NB4 (cell line): Measurements from ENCODE around the gene EMC10.

Experiments used
- DNase-seq: peaks from one replicate; pipeline ENCODE4 v3.0.0; 2010; ENCODE audit warnings: low read depth
- H3K4me3 ChIP-seq: one replicate; pipeline ENCODE4 v1.5.1; 2011; ENCODE audit warnings: mild to moderate bottlenecking, low read depth, low read length, moderate library complexity
- MYC ChIP-seq: IDR thresholded peaks from 2 replicates; pipeline ENCODE4 v1.6.1; 2011; ENCODE audit warnings: low read depth, low read length
- POLR2A ChIP-seq: IDR thresholded peaks from 2 replicates; pipeline ENCODE4 v1.6.1; 2011; ENCODE audit warnings: mild to moderate bottlenecking; ENCODE audit not compliant: insufficient read length; ENCODE audit errors: extremely low read depth
- TF ChIP-seq, protein P1 (sequence below): IDR thresholded peaks from one replicate; pipeline ENCODE4 v1.5.1; 2012; ENCODE audit warnings: low read depth, low read length
- TF ChIP-seq, protein P2 (sequence below): IDR thresholded peaks from 2 replicates; pipeline ENCODE4 v1.6.1; 2011; ENCODE audit warnings: low read depth, low read length

Gene EMC10

DNA sequence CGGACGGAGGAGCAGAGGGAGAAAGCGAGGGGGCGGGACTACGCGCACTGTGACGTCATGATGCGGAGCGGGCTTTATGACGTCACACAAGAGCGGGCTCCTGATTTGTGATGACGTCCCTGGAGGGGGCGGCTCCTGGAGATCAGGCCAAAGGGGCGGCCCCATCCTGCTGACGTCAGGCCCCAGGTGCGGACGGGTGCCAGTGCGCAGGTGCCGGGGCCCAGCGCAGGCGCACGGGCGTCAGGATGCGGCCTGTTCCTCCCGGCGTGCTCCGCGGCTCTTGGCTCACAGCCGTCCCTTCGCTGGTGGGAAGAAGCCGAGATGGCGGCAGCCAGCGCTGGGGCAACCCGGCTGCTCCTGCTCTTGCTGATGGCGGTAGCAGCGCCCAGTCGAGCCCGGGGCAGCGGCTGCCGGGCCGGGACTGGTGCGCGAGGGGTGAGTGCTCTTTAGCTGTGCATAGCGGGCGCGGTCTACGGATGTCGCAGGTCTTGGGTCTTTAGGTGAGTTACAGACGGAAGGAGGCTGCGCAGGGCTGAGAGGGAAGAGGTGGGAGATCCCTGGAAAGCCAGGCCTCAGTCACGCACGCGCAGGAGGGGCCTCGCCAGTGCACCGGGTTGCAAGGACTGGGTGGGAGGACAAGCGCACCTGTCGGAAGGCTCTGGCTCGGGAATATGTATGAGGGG is at the start of gene EMC10, which contains the start of gene GARIN5A:
EMC10 (plus strand) TSS at position 284 of the 683 bp plus-strand sequence; CDS start at position 322, 38 bp downstream.
GARIN5A (minus strand) TSS at position 625 of the 683 bp plus-strand sequence; CDS start at position 165, 460 bp downstream.
- peak within 1 kb of the TSS; percentile 44 for H3K4me3 ChIP-seq
- TF ChIP-seq, protein P1, sequence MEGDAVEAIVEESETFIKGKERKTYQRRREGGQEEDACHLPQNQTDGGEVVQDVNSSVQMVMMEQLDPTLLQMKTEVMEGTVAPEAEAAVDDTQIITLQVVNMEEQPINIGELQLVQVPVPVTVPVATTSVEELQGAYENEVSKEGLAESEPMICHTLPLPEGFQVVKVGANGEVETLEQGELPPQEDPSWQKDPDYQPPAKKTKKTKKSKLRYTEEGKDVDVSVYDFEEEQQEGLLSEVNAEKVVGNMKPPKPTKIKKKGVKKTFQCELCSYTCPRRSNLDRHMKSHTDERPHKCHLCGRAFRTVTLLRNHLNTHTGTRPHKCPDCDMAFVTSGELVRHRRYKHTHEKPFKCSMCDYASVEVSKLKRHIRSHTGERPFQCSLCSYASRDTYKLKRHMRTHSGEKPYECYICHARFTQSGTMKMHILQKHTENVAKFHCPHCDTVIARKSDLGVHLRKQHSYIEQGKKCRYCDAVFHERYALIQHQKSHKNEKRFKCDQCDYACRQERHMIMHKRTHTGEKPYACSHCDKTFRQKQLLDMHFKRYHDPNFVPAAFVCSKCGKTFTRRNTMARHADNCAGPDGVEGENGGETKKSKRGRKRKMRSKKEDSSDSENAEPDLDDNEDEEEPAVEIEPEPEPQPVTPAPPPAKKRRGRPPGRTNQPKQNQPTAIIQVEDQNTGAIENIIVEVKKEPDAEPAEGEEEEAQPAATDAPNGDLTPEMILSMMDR: no peak
- no peak for TF ChIP-seq POLR2A
- TF ChIP-seq MYC: no peak
- TF ChIP-seq, protein P2, sequence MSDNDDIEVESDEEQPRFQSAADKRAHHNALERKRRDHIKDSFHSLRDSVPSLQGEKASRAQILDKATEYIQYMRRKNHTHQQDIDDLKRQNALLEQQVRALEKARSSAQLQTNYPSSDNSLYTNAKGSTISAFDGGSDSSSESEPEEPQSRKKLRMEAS: no peak
- peak; percentile 51 for DNase-seq

DNA sequence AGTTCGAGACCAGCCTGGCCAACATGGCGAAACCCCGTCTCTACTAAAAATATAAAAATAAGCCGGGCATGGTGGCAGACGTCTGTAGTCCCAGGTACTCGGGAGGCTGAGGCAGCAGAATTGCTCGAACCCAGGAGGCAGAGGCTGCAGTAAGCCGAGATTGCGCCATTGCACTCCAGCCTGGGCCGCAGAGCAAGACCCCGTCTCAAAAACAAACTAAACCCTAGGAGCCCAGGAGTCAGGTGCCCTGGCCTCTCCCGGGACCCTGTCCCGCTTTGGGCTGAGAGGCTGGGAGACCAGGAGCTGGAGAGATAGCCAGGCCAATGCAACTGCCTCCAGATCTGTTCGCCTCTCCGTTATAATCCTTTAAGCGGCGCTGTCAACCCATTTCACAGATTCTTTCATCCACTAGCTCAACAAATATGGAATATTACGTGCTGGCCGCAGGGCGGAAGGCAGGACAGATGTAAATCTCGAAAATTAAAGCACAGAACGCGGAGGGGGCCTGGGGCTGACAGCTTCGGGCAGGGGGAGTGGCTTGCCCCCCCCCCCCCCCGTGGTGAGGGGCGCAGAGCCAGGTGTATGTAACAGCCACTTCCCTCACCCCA is 48.9 kb upstream of the EMC10 start:
- no peak for DNase-seq
- no peak overlapping the region for H3K4me3 ChIP-seq
- TF ChIP-seq MYC: no peak
- TF ChIP-seq, protein P1: no peak

DNA sequence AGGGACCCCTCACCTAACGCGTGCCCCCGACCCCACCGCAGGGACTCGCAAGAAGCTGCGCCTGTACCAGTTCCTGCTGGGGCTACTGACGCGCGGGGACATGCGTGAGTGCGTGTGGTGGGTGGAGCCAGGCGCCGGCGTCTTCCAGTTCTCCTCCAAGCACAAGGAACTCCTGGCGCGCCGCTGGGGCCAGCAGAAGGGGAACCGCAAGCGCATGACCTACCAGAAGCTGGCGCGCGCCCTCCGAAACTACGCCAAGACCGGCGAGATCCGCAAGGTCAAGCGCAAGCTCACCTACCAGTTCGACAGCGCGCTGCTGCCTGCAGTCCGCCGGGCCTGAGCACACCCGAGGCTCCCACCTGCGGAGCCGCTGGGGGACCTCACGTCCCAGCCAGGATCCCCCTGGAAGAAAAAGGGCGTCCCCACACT is 48.3 kb upstream of the EMC10 start:
- no peak for TF ChIP-seq MYC
- no peak for TF ChIP-seq POLR2A
- TF ChIP-seq, protein P2: no peak
- no peak for DNase-seq
- H3K4me3 ChIP-seq: no peak overlapping the region

DNA sequence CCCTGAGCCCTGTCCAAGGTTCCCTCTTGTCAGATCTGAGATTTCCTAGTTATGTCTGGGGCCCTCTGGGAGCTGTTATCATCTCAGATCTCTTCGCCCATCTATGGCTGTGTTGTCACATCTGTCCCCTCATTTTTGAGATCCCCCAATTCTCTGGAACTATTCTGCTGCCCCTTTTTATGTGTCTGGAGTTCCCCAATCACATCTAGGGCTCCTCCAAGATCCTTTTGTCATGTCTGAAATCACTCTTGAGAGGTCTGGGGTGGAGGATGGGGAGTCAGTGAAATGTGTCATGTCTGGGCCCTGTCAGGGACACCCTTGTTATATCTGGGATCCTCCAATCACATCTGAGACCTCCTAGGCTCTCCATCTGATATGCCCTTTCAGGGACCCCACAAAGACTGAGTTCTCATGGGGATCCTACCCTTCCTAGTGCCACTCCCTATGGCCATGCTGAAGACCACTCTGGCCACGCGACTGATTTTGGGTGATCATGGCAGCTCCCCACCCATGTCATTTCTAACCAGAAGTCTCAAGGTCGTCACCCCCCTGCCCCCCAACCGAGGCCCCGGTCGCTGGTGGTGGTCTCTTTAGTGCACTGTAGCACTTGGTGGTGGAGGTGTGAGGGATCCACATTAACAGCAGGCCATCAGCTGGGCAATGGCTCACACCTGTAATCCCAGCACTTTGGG is 47.4 kb upstream of the EMC10 start:
- TF ChIP-seq, protein P2: no peak
- TF ChIP-seq, protein P1: no peak
- TF ChIP-seq MYC (no peak), POLR2A (no peak)
- no peak for DNase-seq
- no peak overlapping the region for H3K4me3 ChIP-seq

DNA sequence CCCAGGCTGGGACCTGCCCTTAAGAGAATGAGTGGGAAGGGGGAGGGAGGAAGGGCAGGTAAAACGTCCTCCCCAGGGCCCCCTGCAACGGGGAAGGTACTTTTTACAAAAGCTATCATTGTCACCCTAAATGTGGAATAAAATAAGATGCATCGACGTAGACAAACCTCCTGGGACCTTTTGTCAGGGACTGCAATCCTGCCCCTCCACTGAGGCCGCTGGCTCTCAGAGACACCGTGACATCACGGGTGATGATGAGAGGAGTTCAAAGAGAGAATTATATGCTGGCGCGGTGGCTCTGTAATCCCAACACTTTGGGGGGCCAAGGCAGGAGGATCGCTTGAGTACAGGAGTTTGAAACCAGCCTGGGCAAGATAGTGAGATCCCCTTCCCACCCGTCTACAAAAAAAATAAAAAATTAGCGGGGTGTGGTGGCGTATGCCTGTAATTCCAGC is 45.4 kb upstream of the EMC10 start:
- no peak for DNase-seq
- H3K4me3 ChIP-seq: no peak overlapping the region
- TF ChIP-seq, protein P1: no peak
- TF ChIP-seq MYC: no peak
- TF ChIP-seq, protein P2: no peak
- no peak for TF ChIP-seq POLR2A
